DND-41 (cell line): ENCODE results near the gene ADAMTSL2.

ENCODE experiments used
- ATAC-seq: fragments of 200-7000 bp; cut with Tn5 transposase; 3 replicates; pipeline ENCODE4 v1.9.1; 2021; ENCODE audit warnings: low read depth; ENCODE audit not compliant: insufficient read depth
- DNase-seq: peaks from one replicate; pipeline ENCODE4 v3.0.0-alpha.2; 2020
- H2AFZ ChIP-seq: 2 replicates; pipeline ENCODE4 v1.6.0; 2012; ENCODE audit warnings: low read depth, low read length
- H3K27ac ChIP-seq: 2 replicates; pipeline ENCODE4 v1.5.1; 2012; ENCODE audit warnings: low read length, inconsistent platforms
- H3K27me3 ChIP-seq: fragments of 200-600 bp; sonication (generic); 2 replicates; pipeline ENCODE4 v1.6.0; 2012; ENCODE audit warnings: low read length, mild to moderate bottlenecking, inconsistent platforms; ENCODE audit not compliant: insufficient read depth, poor library complexity
- H3K36me3 ChIP-seq: 2 replicates; pipeline ENCODE4 v1.5.1; 2012; ENCODE audit warnings: low read length, inconsistent platforms; ENCODE audit not compliant: insufficient read depth
- H3K4me1 ChIP-seq: 2 replicates; pipeline ENCODE4 v1.5.1; 2012; ENCODE audit warnings: mild to moderate bottlenecking, low read length; ENCODE audit not compliant: insufficient read depth
- H3K4me2 ChIP-seq: 2 replicates; pipeline ENCODE4 v1.6.0; 2012; ENCODE audit warnings: mild to moderate bottlenecking, moderate library complexity, low read length, inconsistent platforms; ENCODE audit not compliant: insufficient read depth
- H3K4me3 ChIP-seq, 2 experiments: fragments of 200-600 bp in 1 of 2; shearing (Covaris generic) in 1 of 2; 2 replicates each; pipeline ENCODE4 v1.5.1; 2012 to 2016; ENCODE audit warnings: inconsistent platforms in 2 of 2, low read length in 2 of 2, mild to moderate bottlenecking in 2 of 2, low read depth in 1 of 2, moderate library complexity in 1 of 2
- H3K79me2 ChIP-seq: 2 replicates; pipeline ENCODE4 v1.6.0; 2012; ENCODE audit warnings: low read length, inconsistent platforms; ENCODE audit not compliant: insufficient read depth
- H3K9ac ChIP-seq: 2 replicates; pipeline ENCODE4 v1.6.0; 2012; ENCODE audit warnings: low read depth, mild to moderate bottlenecking, inconsistent platforms, low read length, moderate library complexity
- H3K9me3 ChIP-seq: 2 replicates; pipeline ENCODE4 v1.5.1; 2012; ENCODE audit warnings: low read length, moderate library complexity, mild to moderate bottlenecking, inconsistent platforms; ENCODE audit not compliant: insufficient read depth, severe bottlenecking
- H4K20me1 ChIP-seq: 2 replicates; pipeline ENCODE4 v1.6.0; 2012; ENCODE audit warnings: low read length; ENCODE audit not compliant: insufficient read depth
- CTCF ChIP-seq: IDR thresholded peaks from 2 replicates; pipeline ENCODE4 v1.5.1; 2012; ENCODE audit warnings: borderline replicate concordance, low read length, moderate library complexity, mild to moderate bottlenecking; ENCODE audit not compliant: poor library complexity, severe bottlenecking; ENCODE audit errors: extremely low read depth
- EZH2 ChIP-seq: IDR thresholded peaks from 3 replicates; pipeline ENCODE4 v1.6.1; 2012; ENCODE audit warnings: borderline replicate concordance, low read depth, mild to moderate bottlenecking, moderate library complexity, low read length, inconsistent platforms; ENCODE audit not compliant: severe bottlenecking

The ADAMTSL2 gene

GRCh38 chr9:133543772-133544467 is 9.4 kb downstream of the ADAMTSL2 start:
- Histone ChIP-seq H2AFZ (no peak overlapping the region), H3K9me3 (no peaks in the 10 kb centered on the region), H3K4me2 (no peak overlapping the region), H3K4me3 (no peak overlapping the region), H3K4me1 (no peaks in the 10 kb centered on the region), H4K20me1 (no peaks in the 10 kb centered on the region), H3K27me3 (no peaks in the 10 kb centered on the region), H3K27ac (no peak overlapping the region), H3K9ac (no peak overlapping the region), H3K36me3 (no peaks in the 10 kb centered on the region), H3K79me2 (no peaks in the 10 kb centered on the region)
- TF ChIP-seq CTCF: no peak
- TF ChIP-seq EZH2: no peak
- ATAC-seq: no peak
- DNase-seq: no peak

- no peak overlapping the region for H3K4me3 ChIP-seq
- H3K4me1 ChIP-seq: no peaks in the 10 kb centered on the region
- DNase-seq (no peak), ATAC-seq (no peak)
- TF ChIP-seq CTCF (no peak), EZH2 (no peak)
- H4K20me1 ChIP-seq: no peaks in the 10 kb centered on the region
- no peak overlapping the region for H2AFZ ChIP-seq
- no peak overlapping the region for H3K27ac ChIP-seq
- no peaks in the 10 kb centered on the region for H3K79me2 ChIP-seq
- no peak overlapping the region for H3K9ac ChIP-seq
- no peaks in the 10 kb centered on the region for H3K36me3 ChIP-seq
- no peaks in the 10 kb centered on the region for H3K9me3 ChIP-seq
- no peaks in the 10 kb centered on the region for H3K27me3 ChIP-seq
- H3K4me2 ChIP-seq: no peak overlapping the region
These were observed 11.2 kb downstream of the ADAMTSL2 start for GRCh38 chr9:133545494-133546286.

DNA sequence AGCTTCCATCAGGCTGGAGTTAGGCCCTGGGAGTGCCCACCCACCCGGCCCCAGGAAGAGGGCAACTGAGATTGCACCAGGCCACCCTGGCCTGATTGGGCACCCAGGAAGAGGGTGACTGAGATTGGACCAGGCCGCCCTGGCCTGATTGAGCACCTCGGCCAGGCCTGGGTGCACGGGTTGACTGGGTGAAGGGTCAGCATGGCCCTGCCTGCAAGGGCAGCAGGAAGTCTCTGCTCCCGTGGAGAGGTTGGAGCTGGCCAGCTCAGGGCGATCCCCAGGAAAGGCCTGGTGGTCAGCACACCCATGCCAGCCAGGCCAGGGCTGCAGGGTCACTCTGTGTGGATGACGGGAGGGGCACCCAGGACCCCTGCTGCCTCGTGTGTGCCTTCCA is 11.8 kb downstream of the ADAMTSL2 start:
- TF ChIP-seq EZH2 (no peak), CTCF (no peak)
- H2AFZ ChIP-seq: no peak overlapping the region
- no peak overlapping the region for H3K4me3 ChIP-seq
- no peaks in the 10 kb centered on the region for H3K79me2 ChIP-seq
- no peak overlapping the region for H3K27ac ChIP-seq
- H3K4me2 ChIP-seq: no peak overlapping the region
- no peaks in the 10 kb centered on the region for H3K9me3 ChIP-seq
- H3K27me3 ChIP-seq: no peaks in the 10 kb centered on the region
- ATAC-seq: no peak
- no peak overlapping the region for H3K9ac ChIP-seq
- no peak for DNase-seq
- H3K36me3 ChIP-seq: no peaks in the 10 kb centered on the region
- H4K20me1 ChIP-seq: no peaks in the 10 kb centered on the region
- no peaks in the 10 kb centered on the region for H3K4me1 ChIP-seq
